ENCODE measurements around the gene JADE2. TPM values are rescaled to one million over a fixed set of nuclear protein-coding genes. Genes with fewer than 3 reads are reported as not detected.
"Not testable (repeated sequence)": the region's sequence is repeated elsewhere in the genome, so short reads cannot be mapped to it uniquely, and the experiment has no call there.

The JADE2 gene
- total RNA-seq, 2 experiments from 2014 or later, result 58.1 to 68.0 TPM

DNA sequence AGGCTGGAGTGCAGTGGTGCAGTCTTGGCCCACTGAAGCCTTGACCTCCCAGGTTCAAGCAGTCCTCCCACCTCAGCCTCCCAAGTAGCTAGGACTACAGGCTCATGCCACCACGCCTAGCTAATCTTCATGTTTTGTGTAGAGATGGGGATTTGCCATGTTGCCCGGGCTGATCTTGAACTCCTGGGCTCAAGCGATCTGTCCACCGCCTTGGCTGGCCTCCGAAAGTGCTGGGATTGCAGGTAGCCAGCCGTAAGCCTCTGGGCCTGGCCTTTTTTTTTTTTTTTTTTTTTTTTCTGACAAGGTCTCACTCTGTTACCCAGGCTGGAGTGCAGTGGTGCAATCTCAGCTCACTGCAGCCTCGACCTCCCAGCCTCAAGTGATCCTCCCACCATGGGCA, 27.2 kb downstream of the JADE2 start:
- H3K27me3 Mint-ChIP-seq, CTCF ChIA-PET: not testable (repeated sequence)
- H3K27ac Mint-ChIP-seq, result peak overlapping the region; percentile 76

DNA sequence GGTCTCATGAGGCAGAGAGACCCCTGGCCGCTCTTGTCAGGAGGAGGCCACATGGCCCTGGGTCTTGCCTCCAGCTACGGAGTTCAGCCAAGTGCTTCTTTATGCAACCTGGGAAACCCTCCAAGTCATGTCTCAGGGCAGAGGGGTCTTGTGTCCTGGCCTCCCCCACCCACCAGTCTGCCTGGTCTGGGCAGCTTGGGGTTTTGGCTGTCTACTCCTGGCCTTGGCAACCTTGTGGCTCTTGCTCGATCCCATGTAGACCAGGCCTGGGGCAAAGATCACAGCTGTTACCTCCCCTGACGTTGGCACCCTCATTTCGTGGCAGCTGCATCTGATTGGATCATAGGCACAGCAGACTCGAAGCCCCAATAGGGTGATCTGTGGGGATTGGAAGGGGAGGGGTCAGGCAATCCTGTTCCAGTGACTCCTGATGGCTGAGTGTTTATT, 28.4 kb downstream of the JADE2 start:
- Mint-ChIP-seq H3K9me3 (ENCODE audit: low read depth) (no peaks in the 10 kb centered on the region), H3K4me1 (peaks cover 57% of the 10 kb centered on the region), H3K27me3 (no peaks in the 10 kb centered on the region), H3K27ac (peak overlapping the region; percentile 99), H3K4me3 (no peak overlapping the region), H3K36me3 (ENCODE audit: low read depth) (peaks cover 45% of the 10 kb centered on the region)
- POLR2A ChIA-PET, result interaction anchor here (1.2 kb wide), 1 partner anchor 117 kb away, joined by 3 read pairs; no protein-coding TSS in a partner anchor
- CTCF ChIA-PET, result interaction anchor here (0.6 to 3.3 kb wide), 8 partner anchors 8 to 182 kb away, joined by 3 to 16 read pairs (median 4); partner anchors contain the start of genes CDKN2AIPNL, JADE2 and UBE2B
- ATAC-seq, result no peak
- no peak for DNase-seq
- intact Hi-C loops (cut with DNase I, micrococcal nuclease), result loop anchor here in 1 of 2 experiments (1.0 kb wide), 1 partner anchor 27 kb away; no protein-coding TSS in a partner anchor

More for the DNA sequence above, 27.2 kb downstream of the JADE2 start:
- H3K4me3 Mint-ChIP-seq; ATAC-seq; intact Hi-C loops (cut with DNase I, micrococcal nuclease); H3K9me3 Mint-ChIP-seq (ENCODE audit: low read depth); DNase-seq; POLR2A ChIA-PET: not testable (repeated sequence)
- peaks cover 66% of the 10 kb centered on the region for H3K4me1 Mint-ChIP-seq
- H3K36me3 Mint-ChIP-seq (ENCODE audit: low read depth), result peaks cover 55% of the 10 kb centered on the region

DNA sequence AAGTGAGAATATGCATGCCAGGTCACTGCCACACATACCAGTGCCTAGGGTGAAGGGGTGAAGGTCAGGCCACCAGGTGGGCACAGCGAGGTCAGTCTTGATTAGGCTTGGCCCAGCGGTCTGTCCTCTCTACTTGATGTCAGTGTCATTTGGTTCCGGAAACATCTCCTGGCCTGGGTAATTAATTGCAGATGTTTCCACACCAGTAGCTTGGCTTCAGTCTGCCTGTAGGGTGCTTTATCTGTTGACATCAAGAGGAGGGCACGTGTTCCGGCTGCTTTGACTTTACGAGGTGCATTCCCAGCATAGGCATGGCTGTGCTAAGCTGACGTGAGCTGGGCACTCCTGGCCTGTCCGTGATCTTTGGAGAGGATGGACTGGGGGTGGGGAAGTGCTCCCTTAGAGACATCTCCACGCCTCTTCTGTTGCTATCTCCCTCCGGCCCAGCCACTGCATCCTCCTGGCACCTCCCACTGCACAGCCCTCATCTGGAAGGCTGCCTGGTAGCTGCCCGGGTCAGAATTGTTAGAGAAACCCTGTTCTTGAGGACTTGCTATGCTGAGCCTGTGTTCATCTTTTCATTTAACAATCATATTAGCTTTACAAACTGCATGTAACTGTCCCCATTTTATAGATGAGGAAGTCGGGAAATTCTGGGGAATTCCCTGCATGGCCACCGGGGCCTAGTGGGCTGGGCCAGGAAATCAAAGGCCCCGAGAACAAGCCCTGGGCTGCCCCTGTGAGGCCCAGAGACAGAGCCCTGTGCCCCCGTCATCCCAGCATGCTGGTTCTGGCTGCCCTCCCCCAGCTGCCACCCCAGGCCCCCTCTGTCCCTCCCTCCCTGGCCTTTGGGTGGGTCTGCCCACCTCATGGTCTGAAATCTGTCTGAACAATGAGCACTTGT, 29.1 kb downstream of the JADE2 start:
- DNase-seq, result peak; percentile 65
- no peaks in the 10 kb centered on the region for H3K27me3 Mint-ChIP-seq
- intact Hi-C loops (cut with DNase I, micrococcal nuclease), result loop anchor here (1.0 kb wide), 2 partner anchors 27 to 183 kb away; partner anchors contain the start of gene UBE2B (in 1 of the 2)
- H3K4me1 Mint-ChIP-seq, result peaks cover 51% of the 10 kb centered on the region
- peak overlapping the region; percentile 72 for H3K4me3 Mint-ChIP-seq
- peak overlapping the region; percentile 99 for H3K27ac Mint-ChIP-seq
- ATAC-seq, result peak; percentile 34
- CTCF ChIA-PET, result interaction anchor here (0.6 to 3.3 kb wide), 10 partner anchors 8 to 515 kb away, joined by 3 to 16 read pairs (median 4); partner anchors contain the start of genes CDKN2AIPNL, JADE2 and PPP2CA
- POLR2A ChIA-PET, result interaction anchor here (0.6 to 1.2 kb wide), 3 partner anchors 118 to 120 kb away, joined by 3 to 15 read pairs (median 3); no protein-coding TSS in a partner anchor
- no peaks in the 10 kb centered on the region for H3K9me3 Mint-ChIP-seq (ENCODE audit: low read depth)
- peaks cover 43% of the 10 kb centered on the region for H3K36me3 Mint-ChIP-seq (ENCODE audit: low read depth)

DNA sequence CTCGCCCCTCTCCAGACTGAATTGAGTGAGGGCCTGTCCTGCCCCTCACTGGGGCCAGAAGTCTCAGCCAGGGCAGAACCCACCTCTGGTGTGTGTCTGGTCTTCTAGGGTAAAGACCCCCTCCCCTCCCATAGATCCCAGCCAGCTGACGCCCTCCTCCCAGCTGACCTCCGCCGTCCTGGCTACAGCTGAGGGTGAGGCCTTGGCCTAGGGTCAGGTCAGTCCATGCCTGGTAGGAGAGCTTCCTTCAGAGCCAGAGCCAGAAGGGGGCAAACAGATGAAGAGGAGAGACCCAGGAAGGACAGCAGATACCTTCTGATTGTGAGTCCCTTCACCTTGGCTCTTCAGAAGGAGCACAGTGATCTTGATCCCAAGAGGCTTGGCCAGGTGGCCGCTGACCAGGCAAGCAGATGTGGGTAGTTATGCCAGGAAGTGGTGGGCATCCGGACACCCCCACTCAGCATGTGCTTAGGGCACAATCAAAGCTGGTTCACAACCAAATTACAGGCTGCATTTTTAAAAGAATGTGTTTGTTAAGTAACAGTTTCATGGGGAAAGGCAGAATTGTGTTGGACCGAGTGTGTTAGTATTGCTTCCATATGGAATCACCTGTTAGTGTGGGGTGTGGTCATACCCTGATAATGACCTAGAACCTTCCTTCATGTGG, 29.9 kb downstream of the JADE2 start:
- DNase-seq, result peak; percentile 39
- peaks cover 44% of the 10 kb centered on the region for H3K4me1 Mint-ChIP-seq
- peak overlapping the region; percentile 99 for H3K27ac Mint-ChIP-seq
- POLR2A ChIA-PET, result interaction anchor here (0.6 to 1.4 kb wide), 6 partner anchors 11 to 144 kb away, joined by 3 to 10 read pairs (median 4); partner anchors contain the start of genes CDKN2AIPNL and JADE2
- peak overlapping the region; percentile 72 for H3K4me3 Mint-ChIP-seq
- no peaks in the 10 kb centered on the region for H3K9me3 Mint-ChIP-seq (ENCODE audit: low read depth)
- CTCF ChIA-PET, result interaction anchor here (0.6 to 3.3 kb wide), 14 partner anchors 9 to 516 kb away, joined by 3 to 16 read pairs (median 4); partner anchors contain the start of genes CDKN2AIPNL, JADE2 and PPP2CA
- ATAC-seq, result no peak
- H3K36me3 Mint-ChIP-seq (ENCODE audit: low read depth), result peaks cover 50% of the 10 kb centered on the region
- no peaks in the 10 kb centered on the region for H3K27me3 Mint-ChIP-seq
- intact Hi-C loops (cut with DNase I, micrococcal nuclease), result loop anchor here in 1 of 2 experiments (1.0 kb wide), 1 partner anchor 184 kb away; the partner anchor contains the start of gene UBE2B

DNA sequence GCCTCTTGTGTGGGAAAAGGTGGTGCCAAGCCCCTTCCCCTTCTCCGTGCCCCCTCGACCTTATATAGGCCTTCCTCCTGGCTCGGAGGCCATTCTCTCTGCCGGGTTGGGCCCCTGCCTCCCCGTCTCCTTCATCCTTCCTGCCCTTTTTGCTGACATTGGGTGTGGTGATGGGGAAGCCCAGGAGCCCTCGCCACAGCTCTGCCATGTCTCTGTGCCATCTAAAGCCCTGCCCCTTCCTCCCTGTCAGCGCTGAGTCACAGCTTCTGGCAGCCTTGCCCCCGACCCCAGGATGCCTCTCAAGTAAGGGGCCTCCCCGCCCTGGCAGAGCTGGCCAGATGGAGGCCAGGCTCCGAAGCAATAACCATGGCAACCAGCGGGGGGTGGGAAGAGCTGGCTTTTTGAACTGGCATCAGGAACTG, 30.4 kb downstream of the JADE2 start:
- Mint-ChIP-seq H3K9me3 (ENCODE audit: low read depth) (no peaks in the 10 kb centered on the region), H3K4me3 (peak overlapping the region; percentile 72), H3K27me3 (no peaks in the 10 kb centered on the region), H3K27ac (peak overlapping the region; percentile 99), H3K4me1 (peaks cover 38% of the 10 kb centered on the region), H3K36me3 (ENCODE audit: low read depth) (peaks cover 53% of the 10 kb centered on the region)
- CTCF ChIA-PET, result interaction anchor here (0.7 to 3.3 kb wide), 9 partner anchors 10 to 53 kb away, joined by 3 to 16 read pairs (median 4); partner anchors contain the start of gene JADE2
- POLR2A ChIA-PET, result interaction anchor here (0.6 to 1.4 kb wide), 6 partner anchors 9 to 144 kb away, joined by 3 to 10 read pairs (median 4); partner anchors contain the start of genes CDKN2AIPNL and JADE2
- intact Hi-C loops (cut with DNase I, micrococcal nuclease), result loop anchor here (1.0 kb wide), 7 partner anchors 12 to 349 kb away; partner anchors contain the start of genes CDKL3 (in 1 of the 2), PCBD2 (in 1 of the 2), PPP2CA (in 1 of the 2) and UBE2B (in 1 of the 2)
- ATAC-seq, result peak; percentile 97
- peak; percentile 96 for DNase-seq

DNA sequence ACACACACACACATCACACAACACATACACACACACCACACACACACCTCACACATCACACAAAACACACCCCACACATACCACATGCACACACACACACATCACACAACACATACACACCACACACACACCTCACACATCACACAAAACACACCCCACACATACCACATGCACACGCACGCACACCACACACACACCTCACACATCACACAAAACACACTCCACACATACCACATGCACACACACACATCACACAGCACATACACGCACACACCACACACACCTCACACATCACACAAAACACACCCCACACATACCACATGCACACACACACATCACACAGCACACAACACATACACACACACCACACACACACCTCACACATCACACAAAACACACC, 31.1 kb downstream of the JADE2 start:
- H3K4me1 Mint-ChIP-seq, result peaks cover 36% of the 10 kb centered on the region
- ChIA-PET POLR2A (interaction anchor here (0.6 to 1.4 kb wide), 7 partner anchors 10 to 145 kb away, joined by 3 to 10 read pairs (median 4); partner anchors contain the start of genes CDKN2AIPNL and JADE2), CTCF (interaction anchor here (0.8 to 3.3 kb wide), 4 partner anchors 10 to 31 kb away, joined by 3 to 16 read pairs (median 6); no protein-coding TSS in a partner anchor)
- peak overlapping the region; percentile 25 for H3K4me3 Mint-ChIP-seq
- intact Hi-C loops (cut with DNase I, micrococcal nuclease), result loop anchor here (1.0 kb wide), 6 partner anchors 12 to 349 kb away; partner anchors contain the start of genes CDKL3 (in 1 of the 2), PCBD2 (in 1 of the 2) and PPP2CA (in 1 of the 2)
- DNase-seq; H3K9me3 Mint-ChIP-seq (ENCODE audit: low read depth); ATAC-seq; H3K27me3 Mint-ChIP-seq: not testable (repeated sequence)
- H3K27ac Mint-ChIP-seq, result peak overlapping the region; percentile 87
- peaks cover 58% of the 10 kb centered on the region for H3K36me3 Mint-ChIP-seq (ENCODE audit: low read depth)

DNA sequence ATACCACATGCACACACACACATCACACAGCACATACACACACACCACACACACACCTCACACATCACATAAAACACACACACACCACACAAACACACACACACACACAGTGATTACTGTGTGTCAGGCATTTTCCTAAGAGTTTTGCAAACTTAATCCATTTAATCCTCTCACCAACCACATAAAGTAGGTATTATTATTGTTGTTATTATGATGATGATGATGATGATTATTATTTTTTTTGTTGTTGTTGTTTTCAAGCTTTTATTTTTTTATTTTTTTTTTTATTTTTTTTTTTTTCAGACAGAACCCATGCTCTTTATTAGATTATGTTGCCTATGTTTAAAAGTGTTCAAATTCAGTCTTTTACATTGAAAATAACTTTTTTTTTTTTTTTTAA, 31.5 kb downstream of the JADE2 start:
- no peaks in the 10 kb centered on the region for H3K9me3 Mint-ChIP-seq (ENCODE audit: low read depth)
- DNase-seq (no peak), ATAC-seq (no peak)
- no peaks in the 10 kb centered on the region for H3K27me3 Mint-ChIP-seq
- H3K27ac Mint-ChIP-seq, result peak overlapping the region; percentile 87
- peak overlapping the region; percentile 25 for H3K4me3 Mint-ChIP-seq
- POLR2A ChIA-PET, result interaction anchor here (0.7 kb wide), 1 partner anchor 15 kb away, joined by 4 read pairs; no protein-coding TSS in a partner anchor
- CTCF ChIA-PET, result no interaction called here
- intact Hi-C loops (cut with DNase I, micrococcal nuclease), result loop anchor here (1.0 kb wide), 6 partner anchors 13 to 348 kb away; partner anchors contain the start of genes CDKL3 (in 1 of the 2), PCBD2 (in 1 of the 2) and PPP2CA (in 1 of the 2)
- peaks cover 32% of the 10 kb centered on the region for H3K4me1 Mint-ChIP-seq
- H3K36me3 Mint-ChIP-seq (ENCODE audit: low read depth), result peaks cover 54% of the 10 kb centered on the region

DNA sequence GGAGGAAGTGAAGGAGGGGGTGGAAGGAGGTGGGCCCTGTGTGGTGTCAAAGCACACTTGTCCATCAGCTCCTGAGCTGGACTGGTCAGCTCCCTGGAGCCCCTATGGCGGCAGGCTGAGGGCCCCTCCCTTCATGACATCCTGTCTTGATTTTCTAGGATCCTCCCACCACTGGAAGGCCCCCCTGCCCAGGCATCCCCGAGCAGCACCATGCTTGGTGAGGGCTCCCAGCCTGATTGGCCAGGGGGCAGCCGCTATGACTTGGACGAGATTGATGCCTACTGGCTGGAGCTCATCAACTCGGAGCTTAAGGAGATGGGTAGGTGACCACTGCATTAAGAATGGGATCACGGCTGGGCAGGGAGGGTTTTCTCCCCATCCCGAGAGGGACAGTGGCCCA, 34.2 kb downstream of the JADE2 start:
- Mint-ChIP-seq H3K9me3 (ENCODE audit: low read depth) (no peaks in the 10 kb centered on the region), H3K4me1 (peaks cover 22% of the 10 kb centered on the region), H3K27me3 (no peaks in the 10 kb centered on the region), H3K36me3 (ENCODE audit: low read depth) (peaks cover 55% of the 10 kb centered on the region), H3K4me3 (no peak overlapping the region), H3K27ac (peak overlapping the region; percentile 49)
- CTCF ChIA-PET, result interaction anchor here (1.0 to 1.4 kb wide), 3 partner anchors 19 to 128 kb away, joined by 3 to 4 read pairs (median 4); no protein-coding TSS in a partner anchor
- ATAC-seq (no peak), DNase-seq (no peak)
- intact Hi-C loops (cut with DNase I, micrococcal nuclease), result no loop called here
- POLR2A ChIA-PET, result no interaction called here

DNA sequence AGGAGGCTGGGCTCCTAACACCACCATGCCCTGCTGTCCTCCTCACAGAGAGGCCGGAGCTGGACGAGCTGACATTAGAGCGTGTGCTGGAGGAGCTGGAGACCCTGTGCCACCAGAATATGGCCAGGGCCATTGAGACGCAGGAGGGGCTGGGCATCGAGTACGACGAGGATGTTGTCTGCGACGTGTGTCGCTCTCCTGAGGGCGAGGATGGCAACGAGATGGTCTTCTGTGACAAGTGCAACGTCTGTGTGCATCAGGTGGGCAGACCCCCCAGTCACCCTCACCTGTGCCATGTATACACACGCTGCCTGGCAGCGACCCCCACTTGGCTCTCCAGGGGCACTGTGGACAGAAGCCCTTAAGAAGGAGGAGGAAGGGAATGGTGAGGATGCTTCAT, 35.2 kb downstream of the JADE2 start:
- intact Hi-C loops (cut with DNase I, micrococcal nuclease), result no loop called here
- no peak for DNase-seq
- Mint-ChIP-seq H3K4me1 (peaks cover 11% of the 10 kb centered on the region), H3K27ac (peak overlapping the region; percentile 51), H3K27me3 (no peaks in the 10 kb centered on the region), H3K36me3 (ENCODE audit: low read depth) (peaks cover 50% of the 10 kb centered on the region), H3K9me3 (ENCODE audit: low read depth) (no peaks in the 10 kb centered on the region), H3K4me3 (no peak overlapping the region)
- CTCF ChIA-PET, result interaction anchor here (1.0 kb wide), 1 partner anchor 27 kb away, joined by 3 read pairs; no protein-coding TSS in a partner anchor
- ATAC-seq, result no peak
- POLR2A ChIA-PET, result no interaction called here

DNA sequence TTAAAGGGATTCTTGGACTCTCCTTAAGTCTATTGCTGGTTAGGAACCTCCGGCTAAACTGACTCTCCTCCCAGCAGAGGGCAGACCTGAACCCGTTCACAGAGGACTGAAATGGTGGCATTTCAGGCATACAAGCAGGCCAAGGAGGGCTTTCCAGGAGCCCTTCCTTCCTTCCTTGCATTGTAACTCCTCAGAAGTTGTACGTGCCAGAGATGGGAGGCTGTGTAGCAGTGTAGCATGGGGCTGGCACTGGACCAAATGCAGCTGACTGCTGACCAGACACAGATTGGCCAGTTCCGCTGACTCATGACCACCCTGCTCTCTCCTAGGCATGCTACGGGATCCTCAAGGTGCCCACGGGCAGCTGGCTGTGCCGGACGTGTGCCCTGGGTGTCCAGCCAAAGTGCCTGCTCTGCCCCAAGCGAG, 36.4 kb downstream of the JADE2 start:
- Mint-ChIP-seq H3K9me3 (ENCODE audit: low read depth) (no peaks in the 10 kb centered on the region), H3K27ac (peak overlapping the region; percentile 30), H3K27me3 (no peaks in the 10 kb centered on the region), H3K36me3 (ENCODE audit: low read depth) (peaks cover 46% of the 10 kb centered on the region), H3K4me3 (no peak overlapping the region), H3K4me1 (peaks cover 1% of the 10 kb centered on the region)
- ChIA-PET POLR2A (no interaction called here), CTCF (interaction anchor here (1.6 kb wide), 1 partner anchor 16 kb away, joined by 4 read pairs; no protein-coding TSS in a partner anchor)
- intact Hi-C loops (cut with DNase I, micrococcal nuclease), result no loop called here
- DNase-seq (peak; percentile 35), ATAC-seq (no peak)

Data from activated CD4-positive, alpha-beta T cell treated with anti-CD3 and anti-CD28 coated beads for 36 hours (primary cell).